ENCODE results near the gene MED12L.

Gene MED12L

GRCh38 chr3:151314137-151314536 lies 228.7 kb downstream of the MED12L start:
- DNase-seq (ENCODE audit: low read depth) = no peak
- TF ChIP-seq CTCF (IDR thresholded peaks at IDR 0.05; ENCODE audit: control insufficient read depth, extremely low read depth, insufficient read depth) = no peak
- H3K4me3 ChIP-seq (ENCODE audit: low read depth, low read length) = no peak overlapping the region

DNA sequence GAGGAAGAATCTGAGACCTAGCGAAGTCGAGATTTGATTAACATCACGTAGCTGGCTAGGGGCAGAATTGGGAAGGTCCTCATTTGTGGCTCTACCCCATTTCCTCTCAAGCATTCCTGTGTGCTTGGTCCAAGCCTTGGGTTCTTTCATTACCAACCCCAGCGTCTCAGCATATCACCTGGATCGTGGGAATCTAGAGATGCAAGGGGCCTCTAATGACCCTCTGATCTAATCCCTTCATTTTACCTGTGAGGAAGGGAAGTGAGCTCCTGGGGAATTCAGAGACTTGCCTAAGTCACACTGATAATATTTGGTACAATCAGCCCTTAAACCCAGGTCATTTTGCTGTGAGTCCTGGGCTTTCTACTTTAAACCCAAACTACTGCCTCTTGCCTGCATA lies 229.1 kb downstream of the MED12L start:
- no peak for TF ChIP-seq CTCF (IDR thresholded peaks at IDR 0.05; ENCODE audit: control insufficient read depth, extremely low read depth, insufficient read depth)
- no peak overlapping the region for H3K4me3 ChIP-seq (ENCODE audit: low read depth, low read length)
- DNase-seq (ENCODE audit: low read depth) = no peak

DNA sequence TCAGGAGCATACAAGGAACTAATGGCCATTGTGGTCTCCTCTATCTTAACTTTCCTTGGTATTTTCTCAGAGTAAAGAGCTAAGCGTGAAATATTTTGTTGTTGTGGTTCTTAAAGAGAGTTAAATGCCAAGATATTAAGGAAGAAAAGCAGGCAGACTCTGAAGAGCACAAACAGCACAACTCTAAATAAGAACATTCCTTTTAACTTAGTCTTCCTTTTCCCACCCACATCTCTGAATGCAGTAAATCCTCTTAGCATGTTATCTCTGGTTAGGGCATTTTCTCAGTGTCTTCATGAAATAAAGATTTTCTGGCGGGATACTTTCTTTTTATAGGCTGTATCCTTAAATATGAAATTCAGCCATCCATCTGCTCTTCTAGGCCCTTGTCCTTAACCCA lies 229.7 kb downstream of the MED12L start:
- no peak overlapping the region for H3K4me3 ChIP-seq (ENCODE audit: low read depth, low read length)
- no peak for DNase-seq (ENCODE audit: low read depth)
- TF ChIP-seq CTCF (IDR thresholded peaks at IDR 0.05; ENCODE audit: control insufficient read depth, extremely low read depth, insufficient read depth) = no peak

DNA sequence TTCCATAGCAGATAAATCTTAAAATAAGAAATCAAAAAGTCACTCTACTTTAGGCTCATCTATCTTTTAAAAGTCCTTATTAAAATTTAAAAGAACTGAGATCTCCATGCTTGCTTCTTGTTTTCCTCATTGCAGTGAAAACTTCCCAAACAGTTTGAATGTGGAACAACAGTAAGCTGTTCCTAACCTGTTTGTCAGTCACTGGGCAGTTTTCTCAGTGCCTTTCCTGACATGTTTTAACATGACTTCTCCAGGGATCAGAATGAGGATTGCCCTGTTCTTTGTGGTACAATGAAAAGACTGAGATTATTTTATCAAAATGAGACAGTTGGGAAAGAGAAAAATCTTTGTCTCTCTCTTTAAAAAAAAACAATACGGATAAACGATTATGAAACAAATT lies 230.4 kb downstream of the MED12L start:
- no peak for DNase-seq (ENCODE audit: low read depth)
- no peak for TF ChIP-seq CTCF (IDR thresholded peaks at IDR 0.05; ENCODE audit: control insufficient read depth, extremely low read depth, insufficient read depth)
- no peak overlapping the region for H3K4me3 ChIP-seq (ENCODE audit: low read depth, low read length)

DNA sequence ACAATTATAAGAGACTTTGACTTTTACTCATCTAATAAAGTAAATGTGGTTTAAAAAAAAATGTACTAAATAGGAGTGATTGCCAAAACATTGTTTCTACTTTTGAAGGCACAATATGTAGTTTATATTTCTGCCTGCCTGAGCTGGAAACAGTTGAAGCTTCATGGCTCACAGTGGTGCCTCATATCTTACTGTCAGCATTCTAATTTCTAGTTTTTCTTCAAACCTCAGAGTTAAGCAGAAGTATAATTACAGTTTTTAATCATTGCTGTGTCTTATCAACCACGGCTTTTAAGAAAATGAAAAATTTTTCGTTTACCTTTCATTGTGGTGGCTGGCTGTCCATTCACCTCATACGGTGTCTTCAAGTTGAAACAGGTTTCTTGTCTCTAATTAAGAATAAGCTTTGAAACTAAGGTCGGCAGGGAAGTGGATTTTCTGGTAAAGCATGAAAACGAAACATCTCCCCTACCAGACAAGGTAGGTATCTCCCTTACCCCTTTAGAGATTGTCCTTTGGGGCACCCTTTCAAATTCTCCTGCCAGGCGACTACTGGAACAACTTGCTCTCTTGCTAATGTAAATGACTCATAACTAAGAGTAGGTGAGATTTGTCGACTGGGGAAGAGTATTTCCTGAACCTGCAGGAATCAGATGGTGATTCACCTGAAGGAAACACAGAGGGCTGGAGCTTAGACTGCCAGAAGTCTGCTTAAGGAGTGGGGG lies 231.0 kb downstream of the MED12L start, which contains the start of gene GPR87:
Gene GPR87, minus strand, starts transcription at position 554 of the 725 bp plus-strand sequence. CDS start 16,720 bp downstream, outside the sequence.
- no peak for TF ChIP-seq CTCF (IDR thresholded peaks at IDR 0.05; ENCODE audit: control insufficient read depth, extremely low read depth, insufficient read depth)
- no peak for DNase-seq (ENCODE audit: low read depth)
- no peak within 1 kb of the TSS for H3K4me3 ChIP-seq (ENCODE audit: low read depth, low read length)

- DNase-seq (ENCODE audit: low read depth) = no peak
- no peak overlapping the region for H3K4me3 ChIP-seq (ENCODE audit: low read depth, low read length)
- TF ChIP-seq CTCF (IDR thresholded peaks at IDR 0.05; ENCODE audit: control insufficient read depth, extremely low read depth, insufficient read depth) = no peak
Observed at GRCh38 chr3:151318313-151318712, 232.8 kb downstream of the MED12L start.

DNA sequence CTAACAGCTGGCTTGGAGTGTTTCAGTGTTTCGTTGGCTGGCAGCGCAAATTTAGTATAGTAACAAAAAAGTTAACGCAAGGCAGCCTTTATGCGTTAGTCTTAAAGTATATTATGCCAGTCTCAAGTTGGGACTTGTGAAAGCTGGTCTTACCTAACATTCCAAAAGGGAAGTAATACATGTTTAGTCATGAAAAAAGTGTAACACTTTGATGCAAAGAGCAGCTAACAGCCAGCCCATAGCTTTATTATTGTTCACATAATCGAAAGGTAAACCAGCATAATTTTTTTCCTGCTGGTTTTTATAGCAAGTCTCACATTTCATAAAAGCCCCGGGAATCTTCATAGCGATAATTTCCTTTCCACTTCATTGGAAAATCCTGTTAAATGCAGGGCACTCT lies 233.5 kb downstream of the MED12L start:
- no peak for TF ChIP-seq CTCF (IDR thresholded peaks at IDR 0.05; ENCODE audit: control insufficient read depth, extremely low read depth, insufficient read depth)
- no peak overlapping the region for H3K4me3 ChIP-seq (ENCODE audit: low read depth, low read length)
- DNase-seq (ENCODE audit: low read depth) = no peak

Data from LNCaP clone FGC (cell line).